ENCODE measurements around the gene XCL1. TPM values are rescaled to one million over a fixed set of nuclear protein-coding genes. Genes with fewer than 3 reads are reported as not detected.

Gene XCL1
- polyA plus RNA-seq, 3 donors, result 0.19 to 0.21 TPM; not detected in 1

- DNase-seq (ENCODE audit: low read depth in 3 of 3, low spot score in 2 of 3), result no peak
These were observed 24.6 kb downstream of the XCL1 start for GRCh38 chr1:168601051-168601450.

DNA sequence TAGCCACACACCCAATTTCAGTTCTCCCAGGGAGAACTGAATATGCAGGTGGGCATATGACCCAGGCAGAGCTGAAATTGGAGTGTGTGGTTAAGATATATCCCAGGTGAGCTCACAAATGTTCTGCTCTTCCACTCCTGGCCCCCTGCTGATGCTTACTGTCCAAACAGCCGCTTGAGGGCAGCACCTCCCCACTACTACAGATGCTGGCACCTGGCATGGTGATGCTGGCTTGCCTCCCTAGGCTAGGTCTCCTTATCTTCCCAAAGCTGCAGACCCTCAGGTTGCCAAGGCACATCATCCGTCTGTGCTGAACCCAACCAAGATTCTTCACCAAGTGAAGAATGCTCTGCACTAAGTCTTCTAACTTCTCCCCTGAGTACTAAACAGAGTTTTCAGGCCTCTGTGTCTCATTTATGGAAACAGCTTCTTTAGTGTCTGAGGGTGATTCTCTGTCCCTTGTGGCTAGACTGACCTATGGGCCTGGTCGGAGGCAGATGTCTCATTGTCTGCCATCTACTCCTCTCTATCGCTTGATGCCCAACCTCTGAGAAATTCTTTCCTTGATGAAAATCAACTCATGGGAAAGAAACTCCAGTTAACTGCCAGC lies 27.2 kb downstream of the XCL1 start:
- DNase-seq (ENCODE audit: low read depth in 3 of 3, low spot score in 2 of 3), result peak in 1 of 3 donors; percentile 47

DNA sequence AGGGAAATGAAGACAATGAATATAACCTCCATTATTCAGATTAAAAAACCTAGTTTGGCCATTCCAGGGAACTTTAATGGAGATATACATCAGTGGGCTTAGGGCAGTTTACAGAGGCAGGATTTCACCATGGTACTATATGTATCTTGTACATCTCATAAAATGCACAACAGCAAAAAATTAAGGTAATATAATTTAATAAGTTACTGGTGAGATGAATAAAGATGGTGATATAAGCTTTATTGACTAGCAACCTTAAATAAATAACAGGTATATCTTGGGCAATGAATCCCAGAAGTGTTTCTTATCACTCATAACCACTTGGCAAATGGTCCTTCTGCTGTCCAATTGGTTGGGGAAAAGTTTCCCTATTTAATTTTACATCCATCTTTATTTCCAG lies 29.0 kb downstream of the XCL1 start:
- DNase-seq (ENCODE audit: low read depth in 3 of 3, low spot score in 2 of 3), result no peak

GRCh38 chr1:168606096-168606495 lies 29.7 kb downstream of the XCL1 start:
- no peak for DNase-seq (ENCODE audit: low read depth in 3 of 3, low spot score in 2 of 3)

- no peak for DNase-seq (ENCODE audit: low read depth in 3 of 3, low spot score in 2 of 3)
These were observed 31.5 kb downstream of the XCL1 start for GRCh38 chr1:168607872-168608428.

DNA sequence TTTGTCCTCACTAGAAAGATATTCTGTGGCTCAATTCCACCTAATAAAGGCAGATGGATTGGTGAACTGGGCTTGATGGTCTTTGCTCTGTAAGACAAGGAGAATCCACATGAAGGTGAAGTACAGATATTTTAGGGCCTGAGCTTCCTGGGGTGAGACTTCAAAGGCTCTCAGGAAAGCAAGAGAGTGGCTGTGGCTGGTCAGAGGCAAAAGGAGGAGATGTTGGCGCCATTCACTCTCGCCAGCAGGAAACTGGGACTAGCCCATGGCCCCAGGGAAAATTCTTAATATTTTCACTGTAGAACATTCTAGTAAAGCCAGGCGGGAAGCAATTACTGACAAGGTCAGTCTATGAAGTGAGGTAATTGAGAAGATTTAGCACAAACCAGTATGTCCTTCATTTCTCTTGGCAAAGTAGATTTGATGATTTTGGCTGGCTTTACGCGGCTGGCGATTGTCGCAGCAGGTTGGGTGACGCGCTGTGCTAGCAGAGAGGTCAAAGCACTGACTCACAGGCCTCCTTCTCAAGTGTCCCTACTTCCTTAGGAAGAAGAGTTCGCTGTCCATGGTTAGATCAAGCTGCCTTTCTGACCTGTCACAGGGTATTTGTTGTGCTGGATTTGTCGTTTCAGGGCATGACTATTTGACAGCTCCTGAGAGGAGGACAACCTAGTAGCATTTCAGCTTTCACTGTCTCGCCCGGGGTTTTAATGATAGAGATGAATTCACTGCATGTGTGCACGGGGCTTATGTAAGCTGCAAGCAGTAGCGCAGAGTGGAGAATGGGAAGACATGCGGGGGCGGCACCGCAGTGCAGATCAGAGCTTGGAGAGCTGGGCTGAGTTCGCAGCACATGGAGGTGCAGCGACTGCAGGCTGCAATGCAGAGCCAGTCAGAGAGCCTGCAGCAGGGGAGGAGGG lies 32.7 kb downstream of the XCL1 start:
- DNase-seq (ENCODE audit: low read depth in 3 of 3, low spot score in 2 of 3), result peak in 2 of 3 donors; percentile 54 to 66

- no peak for DNase-seq (ENCODE audit: low read depth in 3 of 3, low spot score in 2 of 3)
These were observed 33.5 kb downstream of the XCL1 start for GRCh38 chr1:168609741-168610510.

DNA sequence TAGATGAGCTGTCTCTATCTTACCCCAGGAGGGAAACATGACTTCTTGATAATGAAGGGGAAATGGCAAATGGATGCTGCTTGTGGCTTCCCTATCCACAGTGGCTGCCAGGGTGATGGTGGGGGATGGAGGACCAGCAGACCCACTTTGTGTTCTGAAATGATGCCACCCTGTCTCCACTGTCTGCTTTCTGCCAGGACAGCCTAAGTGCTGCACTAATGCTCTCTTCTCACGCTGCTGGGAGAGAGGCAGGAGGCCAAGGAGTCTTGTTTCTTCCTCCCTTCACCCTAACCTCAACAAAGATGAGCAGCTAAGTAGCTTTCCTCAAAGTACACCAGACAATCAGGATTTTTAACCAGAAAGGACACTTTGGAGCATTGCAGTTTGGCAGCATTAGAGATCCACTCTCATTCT lies 36.6 kb downstream of the XCL1 start:
- no peak for DNase-seq (ENCODE audit: low read depth in 3 of 3, low spot score in 2 of 3)

GRCh38 chr1:168613691-168614231 lies 37.4 kb downstream of the XCL1 start:
- DNase-seq (ENCODE audit: low read depth in 3 of 3, low spot score in 2 of 3), result peak; percentile 61 to 78 (median 65)

DNA sequence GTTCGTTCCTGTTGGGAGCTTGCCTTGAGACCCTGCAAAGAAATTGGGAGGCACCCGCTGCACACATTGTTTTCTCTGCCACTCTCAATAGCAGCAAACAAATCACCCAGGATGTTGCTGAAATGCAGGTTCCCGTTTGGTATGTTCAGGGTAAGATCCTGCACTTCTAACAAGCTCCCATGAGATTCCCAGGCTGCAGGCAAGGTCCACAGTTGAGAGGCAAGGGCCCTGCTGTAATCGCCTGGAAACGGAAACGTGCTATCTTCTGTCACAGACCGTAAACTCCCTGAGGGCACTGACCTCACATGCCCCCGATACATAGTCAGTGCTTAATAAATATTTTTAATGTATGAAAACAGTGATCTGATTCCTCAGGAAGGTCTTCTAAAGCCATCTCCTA lies 37.8 kb downstream of the XCL1 start:
- DNase-seq (ENCODE audit: low read depth in 3 of 3, low spot score in 2 of 3), result no peak

DNA sequence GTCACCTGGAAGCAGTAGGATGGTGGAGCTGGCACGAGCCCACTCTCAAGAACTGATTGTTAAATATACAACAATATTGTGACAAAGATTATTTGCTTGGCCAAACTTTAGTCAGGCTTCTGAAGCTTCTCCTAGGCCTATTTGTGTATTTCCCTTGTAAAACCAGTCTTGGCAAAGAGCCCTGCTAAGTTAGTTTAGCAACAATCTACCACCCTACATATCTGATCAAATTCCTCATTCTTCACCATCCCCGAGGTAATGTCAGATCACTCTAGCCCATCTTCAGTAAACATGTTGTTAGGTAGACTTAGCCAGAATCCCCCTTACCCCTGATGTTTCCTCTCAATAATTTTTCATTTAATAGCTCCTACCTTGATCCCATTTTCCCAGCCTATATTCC lies 39.6 kb downstream of the XCL1 start:
- no peak for DNase-seq (ENCODE audit: low read depth in 3 of 3, low spot score in 2 of 3)

- no peak for DNase-seq (ENCODE audit: low read depth in 3 of 3, low spot score in 2 of 3)
These were observed 41.8 kb downstream of the XCL1 start for GRCh38 chr1:168617974-168618750.

DNA sequence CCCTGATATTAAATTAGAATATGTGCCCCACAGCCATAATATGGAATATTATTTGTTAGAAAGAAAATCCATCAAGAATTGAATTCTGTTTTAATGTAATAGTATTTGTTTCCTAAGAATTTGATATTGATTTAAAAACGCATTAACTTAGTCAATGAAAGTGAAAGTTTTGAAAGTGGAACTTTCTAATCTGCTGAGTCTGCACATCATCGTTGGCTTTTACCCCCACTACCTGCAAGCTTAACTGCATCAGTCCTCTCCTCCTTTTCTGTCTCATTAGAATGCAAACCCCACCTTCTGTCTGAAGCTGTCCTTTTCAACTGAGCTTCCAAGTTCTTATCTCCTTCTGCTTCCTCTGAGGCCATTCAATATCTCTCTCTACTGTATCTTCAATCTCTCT lies 42.5 kb downstream of the XCL1 start:
- DNase-seq (ENCODE audit: low read depth in 3 of 3, low spot score in 2 of 3), result no peak

- DNase-seq (ENCODE audit: low read depth in 3 of 3, low spot score in 2 of 3), result no peak
These were observed 45.0 kb downstream of the XCL1 start for GRCh38 chr1:168621356-168621755.

DNA sequence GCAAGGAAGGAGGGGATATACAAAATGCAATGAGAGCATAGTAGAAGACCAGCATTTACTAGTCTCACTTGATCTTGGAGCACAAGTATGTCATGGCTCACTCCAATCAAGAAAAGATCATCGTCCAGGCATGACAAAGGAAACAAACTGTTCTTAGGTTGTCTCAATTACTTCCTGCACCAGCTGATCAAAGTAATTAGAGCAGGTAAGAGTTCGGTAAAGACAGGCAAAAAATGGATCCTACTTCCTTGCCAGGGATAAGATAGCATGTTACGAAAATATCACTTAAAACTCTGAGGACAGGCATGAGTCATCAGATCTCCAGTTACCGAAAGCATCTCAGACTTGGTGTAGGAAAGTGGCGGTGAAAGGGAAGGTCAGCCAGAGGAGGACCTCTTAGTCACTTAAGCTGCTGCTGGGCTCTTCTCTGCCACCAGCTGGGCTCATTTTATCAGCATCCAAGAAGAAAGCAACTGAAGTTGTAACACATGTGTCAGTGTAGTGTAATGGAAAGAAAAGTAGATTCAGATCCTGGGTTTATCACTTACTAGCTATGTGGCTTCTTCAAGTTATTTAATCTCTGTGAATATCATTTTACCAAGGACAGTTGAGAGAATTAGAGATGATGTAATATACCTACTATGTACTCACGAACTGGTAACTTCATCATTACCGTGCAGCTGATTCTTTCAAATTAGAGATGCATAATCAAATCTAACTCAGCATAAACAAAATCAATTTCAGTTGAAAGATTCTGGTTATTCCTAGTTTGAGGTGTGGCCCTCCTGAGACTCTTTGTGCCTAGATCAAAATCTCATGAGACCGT lies 46.8 kb downstream of the XCL1 start:
- no peak for DNase-seq (ENCODE audit: low read depth in 3 of 3, low spot score in 2 of 3)

- DNase-seq (ENCODE audit: low read depth in 3 of 3, low spot score in 2 of 3), result no peak
These were observed 47.4 kb downstream of the XCL1 start for GRCh38 chr1:168623831-168624230.

- no peak for DNase-seq (ENCODE audit: low read depth in 3 of 3, low spot score in 2 of 3)
These were observed 49.9 kb downstream of the XCL1 start for GRCh38 chr1:168626326-168626725.

- DNase-seq (ENCODE audit: low read depth in 3 of 3, low spot score in 2 of 3), result no peak
These were observed 51.0 kb downstream of the XCL1 start for GRCh38 chr1:168627370-168627769.

DNA sequence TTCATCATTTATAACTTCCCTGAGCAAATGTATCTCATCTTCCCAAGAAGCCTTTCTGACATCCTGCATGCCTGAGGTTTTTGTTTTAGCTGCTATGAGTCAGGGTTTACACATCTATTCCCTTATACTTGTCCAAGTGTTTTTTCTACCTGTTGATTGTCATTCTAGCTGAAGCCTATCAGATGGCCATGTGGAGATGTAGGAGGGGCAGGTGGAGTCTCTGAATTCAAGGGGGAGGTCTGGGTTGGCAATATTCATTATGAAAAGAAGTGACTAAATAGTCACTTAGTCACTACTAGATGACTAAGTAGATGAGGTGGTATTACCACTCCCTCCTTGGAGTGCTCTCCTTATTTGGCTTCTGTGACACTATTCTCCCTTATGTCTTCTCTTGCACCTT lies 52.4 kb downstream of the XCL1 start:
- DNase-seq (ENCODE audit: low read depth in 3 of 3, low spot score in 2 of 3), result no peak
